GM19397 (cell line): Measurements from ENCODE around the gene CCSER1.
"Not testable (repeated sequence)": the region's sequence is repeated elsewhere in the genome, so short reads cannot be mapped to it uniquely, and the experiment has no call there.

ENCODE experiments used
- ATAC-seq: cut with Tn5 transposase; IDR thresholded peaks from one replicate; pipeline ENCODE4 v1.9.1; 2021; ENCODE audit warnings: mild to moderate bottlenecking, moderate library complexity; ENCODE audit not compliant: unreplicated experiment

Gene CCSER1

GRCh38 chr4:90996813-90997212 is 869.6 kb downstream of the CCSER1 start:
- ATAC-seq: no peak

GRCh38 chr4:91015861-91016260 is 888.7 kb downstream of the CCSER1 start:
- no peak for ATAC-seq

GRCh38 chr4:91019513-91019912 is 892.3 kb downstream of the CCSER1 start:
- no peak for ATAC-seq

- no peak for ATAC-seq
Observed at GRCh38 chr4:91025241-91026148, 898.3 kb downstream of the CCSER1 start.

GRCh38 chr4:91028228-91028627 is 901.0 kb downstream of the CCSER1 start:
- ATAC-seq: no peak

GRCh38 chr4:91031761-91032160 is 904.6 kb downstream of the CCSER1 start:
- no peak for ATAC-seq

GRCh38 chr4:91032725-91033445 is 905.7 kb downstream of the CCSER1 start:
- ATAC-seq: no peak

GRCh38 chr4:91035276-91035675 is 908.1 kb downstream of the CCSER1 start:
- ATAC-seq: no peak

- no peak for ATAC-seq
Observed at GRCh38 chr4:91037951-91038350, 910.8 kb downstream of the CCSER1 start.

- no peak for ATAC-seq
Observed at GRCh38 chr4:91057871-91058270, 930.7 kb downstream of the CCSER1 start.

- ATAC-seq: no peak
Observed at GRCh38 chr4:91058345-91058744, 931.2 kb downstream of the CCSER1 start.

- ATAC-seq: no peak
Observed at GRCh38 chr4:91064157-91064853, 937.1 kb downstream of the CCSER1 start.

GRCh38 chr4:91065117-91065516 is 937.9 kb downstream of the CCSER1 start:
- no peak for ATAC-seq

- ATAC-seq: no peak
Observed at GRCh38 chr4:91070736-91071135, 943.5 kb downstream of the CCSER1 start.

- ATAC-seq: no peak
Observed at GRCh38 chr4:91076147-91076546, 949.0 kb downstream of the CCSER1 start.

GRCh38 chr4:91085961-91086360 is 958.8 kb downstream of the CCSER1 start:
- no peak for ATAC-seq

GRCh38 chr4:91087743-91088142 is 960.5 kb downstream of the CCSER1 start:
- no peak for ATAC-seq

- ATAC-seq: no peak
Observed at GRCh38 chr4:91089178-91089577, 962.0 kb downstream of the CCSER1 start.

- no peak for ATAC-seq
Observed at GRCh38 chr4:91092398-91092980, 965.3 kb downstream of the CCSER1 start.

- ATAC-seq: not testable (repeated sequence)
Observed at GRCh38 chr4:91094220-91094619, 967.0 kb downstream of the CCSER1 start.

GRCh38 chr4:91099666-91100065 is 972.5 kb downstream of the CCSER1 start:
- ATAC-seq: no peak
